Measurements from ENCODE around the gene CST8. TPM values are rescaled to one million over a fixed set of nuclear protein-coding genes. Genes with fewer than 3 reads are reported as not detected.

The CST8 gene
- total RNA-seq, 1 donor from 2014 or later, result not detected

DNA sequence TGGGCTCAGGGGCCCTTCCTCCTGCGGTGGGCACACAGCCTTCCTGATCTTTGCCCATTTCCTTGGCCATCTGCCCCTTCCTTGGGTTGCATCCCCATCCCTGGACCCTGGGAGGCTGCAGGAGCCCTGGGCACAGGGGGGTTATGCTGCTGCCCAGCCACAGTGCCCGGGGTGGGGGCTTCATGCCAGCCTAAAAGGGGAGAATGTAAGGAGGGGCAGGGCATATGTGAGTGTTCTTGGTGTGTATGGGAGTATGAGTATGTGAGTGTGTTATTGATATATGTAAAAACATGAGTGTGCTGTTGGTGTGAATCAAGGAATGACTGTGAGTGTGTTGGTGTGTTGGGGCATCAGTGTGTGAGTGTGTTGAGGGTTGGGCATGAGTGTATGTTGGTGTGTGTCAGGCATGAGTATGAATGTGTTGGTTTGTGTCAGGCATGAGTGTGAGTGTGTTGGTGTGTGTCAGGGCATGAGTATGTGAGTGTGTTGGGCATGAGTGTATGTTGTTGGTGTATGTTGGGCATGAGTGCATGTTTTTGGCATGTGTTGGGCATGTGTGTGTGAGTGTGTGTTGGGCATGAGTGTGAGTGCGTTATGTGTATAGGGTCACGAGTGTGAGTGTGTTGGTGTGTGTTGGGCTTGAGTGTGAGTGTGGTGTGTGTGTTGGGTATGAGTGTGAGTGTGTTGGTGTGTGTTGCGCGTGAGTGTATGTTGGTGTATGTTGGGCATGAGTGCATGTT is 14.7 kb upstream of the CST8 start:
- no peak for DNase-seq

DNA sequence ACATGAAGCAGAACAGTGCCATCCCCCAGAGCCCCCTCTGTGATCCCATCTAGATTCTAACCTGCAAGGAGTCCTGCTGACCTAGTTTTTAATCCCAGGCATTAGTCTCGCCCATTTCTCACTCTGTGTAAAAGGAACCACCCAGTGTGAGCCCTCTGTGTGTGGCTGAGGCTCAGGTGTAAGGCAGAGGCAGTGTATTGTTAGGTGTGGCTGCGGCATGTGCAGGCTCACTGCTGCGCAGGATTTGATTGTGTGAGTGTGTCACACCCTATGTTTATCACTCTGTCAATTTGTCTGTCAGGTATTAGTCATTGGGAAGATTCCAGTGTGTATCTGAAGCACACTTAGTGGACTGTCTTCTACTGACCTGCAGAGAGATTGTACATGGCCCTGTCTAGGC is 13.7 kb upstream of the CST8 start:
- DNase-seq, result no peak

DNA sequence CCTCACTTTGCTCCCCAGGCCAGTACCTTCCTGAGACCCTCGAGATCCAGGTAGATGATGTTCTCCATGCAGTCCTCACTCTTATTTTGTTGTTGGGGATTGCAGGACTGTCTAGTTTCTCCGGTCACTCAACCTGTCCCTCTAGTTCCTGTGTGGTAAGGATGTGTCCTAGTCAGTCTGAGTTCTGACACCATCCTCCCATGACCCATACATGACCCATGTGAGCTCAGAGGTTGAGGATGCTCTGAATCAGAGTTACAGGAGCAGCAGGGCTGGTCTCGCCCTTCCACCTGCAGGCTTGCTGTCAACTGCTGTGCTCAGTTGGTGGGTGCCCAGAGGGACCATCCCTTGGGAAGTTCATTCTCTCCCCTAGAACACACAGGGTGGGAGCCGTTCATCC is 11.9 kb upstream of the CST8 start:
- no peak for DNase-seq

DNA sequence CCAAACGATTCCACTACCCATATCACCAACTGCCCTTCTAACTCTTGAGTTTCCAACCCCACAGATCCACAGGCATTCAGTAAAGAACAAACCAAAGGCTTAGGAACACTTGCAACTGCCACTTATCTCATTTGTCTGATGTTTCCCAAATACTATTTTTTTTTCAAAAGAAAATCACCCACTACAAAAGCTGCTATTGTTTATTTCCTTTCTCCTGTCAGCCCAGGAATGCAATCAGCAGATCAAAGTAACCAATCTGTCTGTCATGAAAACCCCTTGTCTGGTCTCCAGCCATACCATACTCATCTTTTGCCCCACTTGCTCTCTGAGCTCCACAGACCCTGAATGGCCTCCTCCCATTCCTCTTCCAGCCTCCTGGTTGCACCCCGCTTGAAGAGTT is 8.8 kb upstream of the CST8 start:
- no peak for DNase-seq

DNA sequence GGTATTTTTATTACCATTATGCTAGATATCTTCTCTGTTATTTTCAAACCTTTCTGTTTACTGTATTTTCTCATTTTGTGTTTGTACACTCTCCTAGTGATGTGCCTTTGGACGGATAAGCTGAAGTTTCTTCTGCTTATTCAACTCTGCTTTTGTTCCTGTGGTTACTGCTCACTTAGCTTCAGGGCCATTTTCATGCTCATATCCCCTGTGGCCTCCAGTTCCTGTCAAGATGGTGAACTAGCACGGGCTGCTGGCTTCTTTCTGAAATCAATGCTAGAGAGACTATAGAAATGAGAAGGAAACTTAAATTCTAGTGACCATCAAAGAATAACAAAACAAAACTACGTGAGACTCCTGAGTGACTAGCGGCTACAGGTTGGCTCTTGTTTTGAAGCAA is 6.8 kb upstream of the CST8 start:
- no peak for DNase-seq

DNA sequence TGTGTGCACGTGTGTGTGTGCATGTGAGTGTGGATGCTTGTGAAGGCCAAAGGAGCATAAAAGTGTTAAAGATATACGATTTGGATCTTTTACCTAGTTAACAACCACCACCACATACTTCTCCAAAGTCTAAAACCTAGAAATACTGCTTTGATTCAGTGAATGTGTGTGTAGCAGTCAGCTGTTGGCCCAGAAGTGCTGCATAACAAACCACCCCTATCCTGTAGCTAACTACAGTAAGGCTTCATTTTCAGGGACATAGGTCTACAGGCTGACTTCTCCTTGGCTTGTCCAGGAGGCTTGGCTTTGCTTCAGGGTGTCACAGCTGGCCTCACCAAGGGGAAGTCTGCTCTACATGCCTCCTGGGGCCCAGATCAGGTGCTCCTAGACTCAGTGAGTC is 2.4 kb upstream of the CST8 start:
- no peak for DNase-seq

DNA sequence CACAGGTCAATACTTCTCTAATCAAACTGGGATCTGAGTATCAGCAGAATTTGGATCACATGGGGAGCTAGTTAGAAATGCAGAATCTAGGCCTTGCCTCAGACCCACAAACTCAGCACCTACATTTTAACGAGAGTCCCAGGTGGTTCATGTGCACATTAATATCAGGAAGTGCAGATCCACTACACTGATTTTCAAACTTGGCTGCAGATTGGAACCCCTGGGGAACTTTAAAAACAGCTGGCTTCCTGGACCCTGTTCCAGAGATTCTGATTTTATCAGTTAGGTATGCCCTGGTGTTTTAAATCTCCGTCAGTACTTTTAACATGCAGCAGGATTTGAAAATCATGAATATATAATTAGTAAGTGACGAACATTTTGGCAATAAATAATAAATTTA is 1.9 kb upstream of the CST8 start:
- no peak for DNase-seq

DNA sequence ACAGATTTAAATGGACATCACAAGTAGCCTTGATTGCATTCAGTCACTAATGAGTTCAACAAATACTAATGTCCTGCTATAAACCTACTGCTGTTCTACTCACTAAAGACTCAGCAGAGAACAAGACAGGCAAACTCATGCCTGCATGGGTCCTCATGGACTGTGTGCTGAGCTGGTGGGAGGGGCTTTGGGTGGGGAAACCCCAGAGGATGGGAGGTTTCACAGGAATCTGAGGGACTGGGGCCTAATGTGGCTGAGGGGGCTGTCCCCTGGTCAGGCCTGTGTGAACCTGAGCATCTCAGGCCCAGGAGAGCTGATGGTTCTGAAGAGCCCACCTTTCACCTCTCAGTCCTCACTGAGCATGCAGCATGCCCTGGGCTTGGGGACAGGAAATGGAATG is 1.4 kb downstream of the CST8 start:
- no peak for DNase-seq

DNA sequence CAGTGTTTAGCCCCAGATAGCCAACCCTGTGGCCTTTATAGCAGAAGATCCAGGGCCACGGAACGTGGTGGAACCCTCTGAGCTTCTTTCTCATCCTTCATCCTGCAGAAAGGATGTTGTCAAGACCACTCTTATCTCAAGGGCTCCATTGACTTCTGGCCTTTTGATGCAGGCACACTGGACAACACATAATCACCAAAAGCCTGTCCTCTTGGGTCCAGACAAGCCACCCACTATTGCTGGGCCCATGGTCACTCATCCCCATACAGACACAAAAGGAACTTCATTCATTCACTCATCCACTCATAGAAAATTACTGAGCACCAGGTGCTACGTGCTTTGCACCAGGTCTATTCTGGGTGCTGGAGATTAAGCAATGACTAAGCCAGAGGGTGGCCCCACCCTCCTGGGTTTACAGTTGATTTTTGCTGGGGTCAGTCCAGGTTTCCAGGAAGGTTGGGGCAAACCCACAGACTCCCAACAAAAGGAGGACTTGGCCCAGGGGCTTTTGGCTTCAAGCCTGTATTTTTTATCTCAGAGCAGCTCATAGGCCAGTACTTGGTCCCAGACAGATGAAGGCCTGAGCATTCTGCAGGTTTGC is 2.4 kb downstream of the CST8 start:
- no peak for DNase-seq

DNA sequence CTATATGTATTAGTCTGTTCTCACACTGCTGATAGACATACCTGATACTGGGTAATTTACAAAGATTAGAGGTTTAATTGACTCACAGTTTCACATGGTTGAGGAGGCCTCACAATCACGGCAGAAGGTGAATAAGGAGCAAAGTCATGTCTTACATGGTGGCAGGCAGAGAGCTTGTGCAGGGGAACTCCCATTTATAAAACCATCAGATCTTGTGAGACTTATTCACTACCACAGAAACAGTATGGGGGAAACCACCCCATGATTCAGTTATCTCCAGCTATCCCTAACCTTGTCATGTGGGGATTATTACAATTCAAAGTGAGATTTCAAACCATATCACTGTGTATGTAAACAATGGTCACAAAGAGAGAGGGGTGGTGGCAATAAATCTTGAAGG is 6.6 kb downstream of the CST8 start:
- no peak for DNase-seq

DNA sequence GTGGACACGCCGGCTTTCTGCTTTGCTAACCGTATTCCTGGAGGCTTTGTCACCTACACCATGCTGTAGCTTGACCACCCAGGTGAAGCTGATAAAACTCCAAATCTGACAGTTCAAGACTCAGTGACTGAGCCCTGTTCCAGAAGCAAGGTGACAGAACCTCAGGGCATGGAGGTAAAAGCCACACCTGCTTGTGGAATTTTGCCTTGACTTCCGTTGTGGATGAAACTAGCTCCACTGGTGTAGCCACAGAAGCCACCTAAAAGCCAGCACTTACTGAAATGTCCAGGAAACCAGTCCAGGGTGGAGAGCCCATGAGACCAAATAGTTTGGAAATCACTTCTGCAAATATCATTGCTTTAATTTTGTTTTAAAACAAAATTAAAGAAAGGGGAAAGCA is 11.0 kb downstream of the CST8 start:
- no peak for DNase-seq

DNA sequence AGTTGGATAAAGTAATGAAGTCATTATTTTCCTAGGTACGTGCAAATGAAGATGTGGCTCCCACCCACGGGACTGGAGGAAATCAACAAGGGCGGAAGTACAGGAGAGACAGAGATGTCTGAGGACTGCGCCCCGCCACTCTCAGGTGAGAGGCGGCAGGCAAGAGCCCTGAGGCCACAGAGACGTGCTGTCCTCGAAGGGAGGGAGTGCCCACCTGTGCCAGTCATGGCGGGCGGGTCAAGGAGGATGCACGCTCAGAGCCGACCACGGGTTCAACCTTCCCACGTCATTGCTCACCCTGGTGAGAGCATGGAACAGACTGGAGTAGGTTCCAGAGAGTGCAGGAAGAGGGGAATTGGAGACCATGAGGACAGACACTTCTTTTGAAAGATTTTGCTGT is 12.7 kb downstream of the CST8 start:
- no peak for DNase-seq

DNA sequence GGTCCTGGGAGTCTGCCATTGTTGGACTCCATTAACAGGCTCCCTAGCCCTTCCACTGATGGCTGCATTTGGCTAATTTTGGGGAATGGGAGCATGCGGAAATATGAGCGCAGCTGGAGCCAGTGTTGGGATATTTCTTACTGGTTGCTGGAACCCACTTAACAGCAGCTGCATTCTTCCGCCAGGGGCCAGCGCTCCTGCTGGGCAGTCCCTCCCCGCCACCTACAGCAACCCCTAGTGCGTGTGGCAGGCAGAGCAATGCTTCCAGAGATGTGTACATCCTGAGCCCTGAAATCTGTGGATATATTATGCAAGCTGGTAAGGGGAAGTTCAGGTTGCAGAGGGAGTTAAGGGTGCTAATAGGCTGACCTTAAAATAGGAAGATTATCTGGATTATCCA is 16.4 kb downstream of the CST8 start:
- no peak for DNase-seq

DNA sequence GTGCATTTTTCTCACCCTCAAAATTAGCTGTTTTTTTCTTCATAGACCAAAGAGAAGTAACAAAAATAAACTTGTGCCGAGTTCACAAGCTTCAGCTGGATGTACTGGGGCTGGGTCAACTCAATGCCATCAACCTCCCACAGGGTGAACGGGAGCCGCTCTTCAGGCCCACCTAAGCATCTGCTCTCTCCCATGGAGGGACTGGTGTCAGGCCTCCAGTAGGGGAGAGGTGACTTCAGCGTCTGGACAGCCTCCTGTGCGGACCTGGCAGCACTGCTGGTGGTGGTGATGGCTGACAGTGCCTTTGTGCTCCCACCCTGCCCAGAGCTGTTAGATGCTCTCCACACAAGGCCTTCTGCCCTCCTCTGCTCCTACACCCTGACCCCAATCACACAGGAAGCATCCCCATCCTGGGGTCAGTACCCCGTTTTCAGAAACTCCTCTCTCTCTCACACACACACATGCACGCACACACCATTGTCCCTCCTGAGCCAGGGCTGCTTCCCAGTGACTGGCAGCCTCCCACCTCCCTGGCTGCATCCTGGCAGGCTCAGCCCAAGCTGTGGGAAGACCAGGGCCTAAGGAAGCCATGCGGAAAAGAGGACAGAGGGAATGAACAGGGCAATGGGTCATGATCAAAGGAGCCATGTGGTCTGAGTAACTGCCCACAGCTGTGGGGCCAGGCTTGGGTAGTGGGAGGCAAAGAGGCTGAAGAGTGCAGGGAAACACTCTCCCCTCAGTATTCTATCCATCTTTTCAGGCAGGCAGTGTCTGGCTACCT is 17.7 kb downstream of the CST8 start:
- DNase-seq, result no peak

DNA sequence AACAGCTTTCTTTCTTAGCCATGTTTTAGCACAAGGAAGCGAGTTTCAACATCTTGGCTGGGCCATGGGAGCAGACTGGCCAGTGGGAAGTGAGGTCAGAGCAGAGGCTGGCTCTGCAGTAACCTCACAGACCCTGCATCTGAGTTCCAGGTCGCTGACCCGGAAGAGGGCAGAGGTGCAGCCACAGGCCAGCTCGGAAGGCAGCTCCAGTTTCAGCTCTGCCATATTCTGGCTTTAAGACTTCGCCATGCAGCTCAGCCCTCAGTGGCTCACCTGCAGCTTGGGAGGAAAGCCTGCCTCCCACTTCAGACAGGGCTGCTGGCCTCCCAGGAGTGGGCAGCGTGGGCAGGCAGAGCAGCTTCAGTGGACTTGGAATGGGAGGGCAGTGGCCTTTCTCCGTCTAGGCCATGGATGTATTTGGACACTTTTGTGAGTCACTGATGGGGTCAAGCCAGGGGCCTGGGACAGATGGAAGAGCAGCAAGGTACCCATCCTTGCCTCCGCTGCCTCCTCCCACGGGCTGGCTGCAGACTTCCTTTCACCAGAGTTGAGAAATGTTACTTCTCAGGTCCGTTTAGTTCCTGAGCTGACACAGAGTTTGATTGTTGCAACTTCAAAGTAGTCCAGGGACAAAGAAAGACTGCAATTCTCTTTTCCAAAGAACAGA is 18.5 kb downstream of the CST8 start:
- DNase-seq, result no peak

DNA sequence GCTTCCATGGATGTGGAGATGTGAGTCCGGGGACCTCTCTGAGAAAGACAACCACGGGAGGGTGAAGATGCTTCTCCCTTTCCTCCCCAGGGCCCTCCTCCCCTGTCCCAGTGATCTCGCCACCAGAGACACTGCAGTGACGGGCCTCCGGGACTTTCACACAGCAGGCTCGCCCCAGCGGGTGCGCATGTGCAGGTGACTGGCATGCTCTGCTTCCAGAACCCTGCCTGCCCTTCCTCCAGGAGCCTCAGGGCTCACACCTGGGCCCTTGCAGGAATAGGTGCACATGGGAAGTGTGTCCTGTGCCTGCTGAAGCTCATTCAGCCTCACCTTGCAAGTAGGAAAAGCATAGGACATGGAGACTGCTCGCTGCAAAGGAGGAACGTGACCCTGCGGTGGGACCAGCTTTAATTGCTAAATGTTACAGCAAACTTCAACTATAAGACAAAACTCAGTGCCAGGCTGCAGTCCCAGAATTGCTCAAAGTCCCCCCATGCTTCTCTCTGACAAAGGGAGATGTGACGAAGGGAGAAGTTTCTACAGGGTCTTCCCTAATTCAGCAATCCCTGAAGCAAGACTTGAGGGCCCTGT is 19.2 kb downstream of the CST8 start:
- DNase-seq, result no peak

DNA sequence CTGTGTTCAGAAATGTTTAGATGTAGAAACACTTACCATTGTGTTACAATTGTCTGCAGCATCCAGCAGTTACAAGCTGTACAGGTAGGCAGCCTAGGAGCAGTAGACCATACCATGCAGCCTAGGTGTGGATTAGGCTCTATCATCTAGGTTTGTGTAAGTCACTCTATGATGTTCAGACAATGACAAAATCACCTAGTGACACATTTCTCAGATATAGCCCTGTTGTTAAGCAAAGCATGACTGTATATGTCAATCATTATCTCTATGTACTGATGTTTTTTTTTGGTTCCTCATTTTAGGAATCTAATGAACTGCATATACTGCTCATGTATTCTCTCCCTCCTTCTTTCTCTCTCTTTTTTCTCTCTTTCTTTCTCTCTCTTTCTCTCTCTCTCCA is 22.2 kb downstream of the CST8 start:
- DNase-seq, result no peak

DNA sequence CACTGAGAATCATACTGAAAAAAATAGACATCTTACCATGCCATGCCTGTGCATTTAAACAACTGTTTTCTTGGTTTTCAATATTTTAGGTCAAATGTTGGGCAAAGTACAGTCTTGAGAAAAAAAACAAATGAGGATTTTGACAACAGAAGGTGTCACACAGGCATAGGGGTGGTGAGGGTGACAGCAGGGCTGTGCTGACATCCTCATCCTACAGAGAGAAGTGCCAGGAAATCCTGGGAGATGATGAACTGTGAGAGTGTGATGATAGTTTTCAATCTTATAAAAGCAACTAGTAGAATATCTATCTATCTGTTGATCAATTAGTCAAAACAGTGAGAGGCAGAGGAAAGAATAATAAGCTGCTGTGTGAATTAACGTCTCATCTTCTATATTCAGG is 23.9 kb downstream of the CST8 start:
- no peak for DNase-seq

DNA sequence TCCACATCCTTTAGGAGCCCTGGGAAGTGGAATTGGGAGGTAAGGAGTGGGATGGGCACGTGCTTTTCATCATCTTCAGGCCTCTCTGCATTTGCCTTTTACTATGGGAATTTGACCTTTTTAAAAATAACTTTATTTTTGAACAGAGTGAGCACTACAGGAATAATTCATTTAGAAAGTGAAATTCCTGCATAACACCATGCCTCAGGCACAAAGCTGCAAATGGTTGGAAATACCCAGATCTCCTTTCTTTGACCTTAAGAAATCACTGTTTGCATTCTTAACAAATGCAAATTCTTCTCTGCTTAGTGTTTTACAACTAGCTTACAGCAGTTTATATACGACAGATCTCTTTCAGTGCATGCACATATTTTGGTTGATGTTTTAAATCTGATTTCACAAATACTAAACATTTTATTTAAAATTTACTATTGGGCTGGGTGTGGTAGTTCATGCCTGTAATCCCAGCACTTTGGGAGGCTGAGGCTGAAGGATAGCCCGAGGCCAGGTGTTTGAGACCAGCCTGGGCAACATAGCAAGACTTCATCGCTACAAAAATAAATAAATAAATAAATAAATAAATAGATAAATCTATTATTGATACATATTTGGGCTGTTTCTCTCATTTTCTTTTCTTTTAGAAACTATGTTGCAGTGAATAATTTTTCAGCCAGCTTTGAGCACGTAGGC is 24.5 kb downstream of the CST8 start:
- no peak for DNase-seq

DNA sequence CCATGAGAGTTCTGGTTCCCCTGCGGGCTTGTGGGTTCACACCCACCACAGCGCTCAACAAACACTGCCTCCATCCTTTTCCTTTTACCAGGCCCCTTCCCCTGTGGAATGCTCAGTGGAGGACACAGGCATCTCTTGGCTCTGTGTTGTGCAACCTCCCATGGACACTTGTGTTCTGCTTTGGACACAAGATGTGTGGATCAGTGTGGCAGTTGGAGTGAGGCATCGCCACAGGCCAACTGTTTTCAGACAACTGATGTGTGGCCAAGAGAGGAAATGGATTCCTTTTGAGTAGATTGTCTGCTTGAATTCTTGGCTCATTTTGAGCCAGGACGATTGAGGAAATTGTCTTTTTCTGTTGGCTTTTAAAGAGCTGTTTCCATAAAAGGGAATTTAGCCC is 26.8 kb downstream of the CST8 start:
- no peak for DNase-seq

DNA sequence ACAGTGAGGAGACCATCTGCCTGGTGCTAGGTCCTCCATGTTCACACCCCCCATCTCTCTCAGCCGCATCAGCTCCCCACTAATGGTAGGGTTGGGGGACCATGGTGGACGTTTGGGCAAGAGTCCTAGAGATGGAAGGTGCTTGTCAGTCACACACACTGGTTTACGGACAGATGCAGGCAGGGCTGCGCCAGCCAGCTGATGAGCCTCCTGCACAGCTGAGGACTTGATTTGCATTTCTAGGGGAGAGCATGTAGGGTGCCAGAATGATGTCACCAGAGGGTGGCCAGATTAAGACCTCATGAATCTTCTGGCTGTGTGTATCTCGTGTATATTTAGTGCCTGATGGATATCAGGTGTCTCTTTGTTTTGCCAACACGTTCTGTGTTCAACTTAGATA is 28.6 kb downstream of the CST8 start:
- no peak for DNase-seq

DNA sequence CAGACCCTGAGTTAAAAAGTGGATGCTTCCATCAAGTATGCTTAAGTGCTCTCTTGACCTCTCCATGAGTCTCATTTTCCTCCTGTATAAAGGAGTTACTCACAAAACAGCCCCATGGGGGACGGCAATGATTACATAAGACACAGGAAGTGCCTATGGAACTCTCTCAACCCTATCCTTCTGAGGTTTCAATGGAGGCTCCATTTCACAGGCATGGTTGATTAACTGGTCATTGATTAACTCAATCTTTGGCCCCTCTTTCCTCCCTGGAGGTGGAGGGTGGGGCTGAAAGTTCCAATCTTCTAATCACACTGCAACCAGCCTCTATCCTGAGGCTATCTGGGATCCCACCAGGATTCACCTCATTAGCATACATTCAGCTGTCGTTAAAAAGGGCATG is 29.3 kb downstream of the CST8 start:
- no peak for DNase-seq

DNA sequence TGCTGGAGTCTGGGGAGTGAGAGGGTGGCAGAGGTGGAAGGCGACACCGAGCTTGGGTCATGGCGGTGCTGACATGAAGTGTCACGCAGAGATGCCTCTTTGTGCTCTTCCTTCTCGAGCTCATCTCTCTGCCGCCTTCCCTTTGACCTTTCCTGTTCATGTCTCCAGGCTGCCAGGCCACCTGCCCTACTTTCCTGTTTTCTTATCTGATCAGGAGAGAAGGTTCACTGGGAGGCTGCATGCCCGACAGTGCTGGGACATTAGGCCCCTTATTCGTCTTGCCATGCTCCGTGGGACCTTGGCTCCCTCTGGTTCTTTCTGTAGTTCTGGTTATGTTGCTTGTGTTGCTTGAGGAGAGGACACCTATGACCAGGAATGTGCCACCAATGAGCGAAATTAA is 33.2 kb downstream of the CST8 start:
- no peak for DNase-seq

Data from dermis blood vessel endothelial cell (primary cell).